ENCODE data around the gene ECSCR. TPM values are rescaled to one million over a fixed set of nuclear protein-coding genes. Genes with fewer than 3 reads are reported as not detected.

The ECSCR gene
- total RNA-seq, 2 experiments from 2014 or later = not detected

- ChIA-PET POLR2A (interaction anchor here (0.8 to 2.4 kb wide), 5 partner anchors 12 to 140 kb away, joined by 3 to 9 read pairs (median 5); partner anchors contain the start of gene STING1), CTCF (no interaction called here)
- no peaks in the 10 kb centered on the region for H3K9me3 Mint-ChIP-seq
- no peaks in the 10 kb centered on the region for H3K9me3 ChIP-seq (ENCODE audit: control insufficient read depth in 1 of 2, insufficient read depth in 1 of 2, low read length in 2 of 2)
- DNase-seq (no peak), ATAC-seq (ENCODE audit: poor library complexity) (no peak)
- intact Hi-C loops (cut with DNase I, micrococcal nuclease) = no loop called here
- no peaks in the 10 kb centered on the region for H3K36me3 ChIP-seq (ENCODE audit: insufficient read depth, low read length)
- H3K36me3 Mint-ChIP-seq (ENCODE audit: low read depth) = no peaks in the 10 kb centered on the region
- no peak overlapping the region for H3K27ac ChIP-seq (ENCODE audit: low read depth in 1 of 2, low read length in 2 of 2)
- H3K4me3 ChIP-seq (ENCODE audit: low read length) = no peak overlapping the region
- TF ChIP-seq CTCF (IDR thresholded peaks at IDR 0.05) = no peak
- H3K4me1 ChIP-seq (ENCODE audit: insufficient read depth, low read length) = peaks cover 15% of the 10 kb centered on the region
- no peak overlapping the region for H3K4me3 Mint-ChIP-seq
- H3K4me1 Mint-ChIP-seq (ENCODE audit: low read depth) = peaks cover 22% of the 10 kb centered on the region
- H3K27me3 ChIP-seq (ENCODE audit: control insufficient read depth in 1 of 2, insufficient read depth in 2 of 2, low read length in 2 of 2) = no peaks in the 10 kb centered on the region
- no peaks in the 10 kb centered on the region for H3K27me3 Mint-ChIP-seq
- no peak overlapping the region for H3K27ac Mint-ChIP-seq
Measured at GRCh38 chr5:139494256-139494655, 31.7 kb upstream of the ECSCR start.

DNA sequence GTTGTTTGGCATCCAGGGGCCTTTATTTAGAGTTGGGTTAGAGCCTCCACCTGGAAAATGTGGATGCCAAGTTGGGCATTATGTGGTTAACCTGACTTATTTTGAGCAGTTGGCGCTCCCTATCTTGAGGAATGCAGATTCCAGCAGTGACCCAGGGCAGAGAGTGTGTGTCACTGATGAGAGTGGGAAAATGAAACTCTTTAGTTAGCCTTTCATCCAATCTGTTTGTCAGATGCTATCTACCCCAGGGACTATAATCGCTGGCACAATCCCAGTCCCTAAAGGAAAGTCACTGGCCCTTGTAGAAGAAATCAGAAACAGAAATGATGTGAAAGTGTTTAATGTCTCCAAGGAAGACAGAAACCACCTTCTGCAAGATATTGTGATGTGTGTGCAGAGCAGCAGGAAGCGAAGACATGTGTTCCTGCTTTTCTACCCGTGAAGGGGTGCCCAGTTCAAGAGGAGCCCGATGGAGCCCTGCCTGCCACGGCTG lies 30.2 kb upstream of the ECSCR start:
- peak overlapping the region; percentile 67 for H3K27ac Mint-ChIP-seq
- intact Hi-C loops (cut with DNase I, micrococcal nuclease) = no loop called here
- H3K36me3 ChIP-seq (ENCODE audit: insufficient read depth, low read length) = no peaks in the 10 kb centered on the region
- DNase-seq = peak in 1 of 14 experiments; percentile 30
- no peak for TF ChIP-seq CTCF (IDR thresholded peaks at IDR 0.05)
- H3K4me1 ChIP-seq (ENCODE audit: insufficient read depth, low read length) = peaks cover 24% of the 10 kb centered on the region
- no peaks in the 10 kb centered on the region for H3K36me3 Mint-ChIP-seq (ENCODE audit: low read depth)
- ChIA-PET POLR2A (interaction anchor here (1.3 to 1.9 kb wide), 3 partner anchors 11 to 68 kb away, joined by 3 to 7 read pairs (median 5); no protein-coding TSS in a partner anchor), CTCF (no interaction called here)
- ATAC-seq (ENCODE audit: poor library complexity) = peak; percentile 71
- H3K27me3 Mint-ChIP-seq = no peaks in the 10 kb centered on the region
- H3K4me3 ChIP-seq (ENCODE audit: low read length) = no peak overlapping the region
- no peaks in the 10 kb centered on the region for H3K9me3 Mint-ChIP-seq
- H3K27ac ChIP-seq (ENCODE audit: low read depth in 1 of 2, low read length in 2 of 2) = no peak overlapping the region
- H3K4me3 Mint-ChIP-seq = peak overlapping the region; percentile 18
- H3K9me3 ChIP-seq (ENCODE audit: control insufficient read depth in 1 of 2, insufficient read depth in 1 of 2, low read length in 2 of 2) = no peaks in the 10 kb centered on the region
- H3K4me1 Mint-ChIP-seq (ENCODE audit: low read depth) = peaks cover 31% of the 10 kb centered on the region
- no peaks in the 10 kb centered on the region for H3K27me3 ChIP-seq (ENCODE audit: control insufficient read depth in 1 of 2, insufficient read depth in 2 of 2, low read length in 2 of 2)

GRCh38 chr5:139488260-139488659 lies 25.7 kb upstream of the ECSCR start:
- Mint-ChIP-seq H3K9me3 (no peaks in the 10 kb centered on the region), H3K4me1 (ENCODE audit: low read depth) (peaks cover 18% of the 10 kb centered on the region), H3K27ac (peak overlapping the region; percentile 49), H3K4me3 (no peak overlapping the region), H3K36me3 (ENCODE audit: low read depth) (no peaks in the 10 kb centered on the region), H3K27me3 (no peaks in the 10 kb centered on the region)
- POLR2A ChIA-PET = interaction anchor here (1.1 to 1.5 kb wide), 2 partner anchors 15 to 49 kb away, joined by 3 read pairs; partner anchors contain the start of gene DNAJC18
- intact Hi-C loops (cut with DNase I, micrococcal nuclease) = no loop called here
- Histone ChIP-seq H3K4me3 (ENCODE audit: low read length) (no peak overlapping the region), H3K36me3 (ENCODE audit: insufficient read depth, low read length) (no peaks in the 10 kb centered on the region), H3K9me3 (ENCODE audit: control insufficient read depth in 1 of 2, insufficient read depth in 1 of 2, low read length in 2 of 2) (no peaks in the 10 kb centered on the region), H3K27me3 (ENCODE audit: control insufficient read depth in 1 of 2, insufficient read depth in 2 of 2, low read length in 2 of 2) (no peaks in the 10 kb centered on the region), H3K4me1 (ENCODE audit: insufficient read depth, low read length) (peaks cover 22% of the 10 kb centered on the region), H3K27ac (ENCODE audit: low read depth in 1 of 2, low read length in 2 of 2) (no peak overlapping the region)
- DNase-seq = peak in 2 of 14 experiments; percentile 29 to 42
- TF ChIP-seq CTCF (IDR thresholded peaks at IDR 0.05) = no peak
- CTCF ChIA-PET = no interaction called here
- no peak for ATAC-seq (ENCODE audit: poor library complexity)

Data from CD4-positive, alpha-beta T cell (primary cell).